HEK293T (cell line): ENCODE results near the gene CCDC183.

Experiments used
- ARNT ChIP-seq: fragments of 450-650 bp; IDR thresholded peaks from 2 replicates; pipeline ENCODE4 v1.6.1; 2017; ENCODE audit warnings: mild to moderate bottlenecking
- CTBP1 ChIP-seq: fragments of 450-650 bp; IDR thresholded peaks from 2 replicates; pipeline ENCODE4 v1.6.1; 2016; ENCODE audit warnings: borderline replicate concordance
- FOXA1 ChIP-seq: fragments of 450-650 bp; IDR thresholded peaks from 2 replicates; pipeline ENCODE4 v1.6.1; 2016; ENCODE audit warnings: mild to moderate bottlenecking
- FOXK2 ChIP-seq: fragments of 450-650 bp; IDR thresholded peaks from 2 replicates; pipeline ENCODE4 v1.6.1; 2016; ENCODE audit warnings: mild to moderate bottlenecking
- FOXM1 ChIP-seq: fragments of 450-650 bp; IDR thresholded peaks from 2 replicates; pipeline ENCODE4 v1.6.1; 2017; ENCODE audit warnings: mild to moderate bottlenecking, borderline replicate concordance
- L3MBTL2 ChIP-seq: fragments of 450-650 bp; conservative IDR thresholded peaks from 2 replicates; pipeline ENCODE4 v1.6.1; 2016; ENCODE audit warnings: mild to moderate bottlenecking
- SP1 ChIP-seq: fragments of 450-650 bp; IDR thresholded peaks from 2 replicates; pipeline ENCODE4 v1.6.1; 2017
- SUZ12 ChIP-seq: fragments of 450-650 bp; IDR thresholded peaks from 2 replicates; pipeline ENCODE4 v1.6.1; 2016; ENCODE audit warnings: mild to moderate bottlenecking
- TARDBP ChIP-seq: fragments of 450-650 bp; IDR thresholded peaks from 2 replicates; pipeline ENCODE4 v1.6.1; 2016
- ZNF384 ChIP-seq: fragments of 450-650 bp; IDR thresholded peaks from 2 replicates; pipeline ENCODE4 v1.6.1; 2016
- TF ChIP-seq, protein P1 (sequence below): fragments of 450-650 bp; IDR thresholded peaks from 2 replicates; pipeline ENCODE4 v1.6.1; 2016

DNA sequence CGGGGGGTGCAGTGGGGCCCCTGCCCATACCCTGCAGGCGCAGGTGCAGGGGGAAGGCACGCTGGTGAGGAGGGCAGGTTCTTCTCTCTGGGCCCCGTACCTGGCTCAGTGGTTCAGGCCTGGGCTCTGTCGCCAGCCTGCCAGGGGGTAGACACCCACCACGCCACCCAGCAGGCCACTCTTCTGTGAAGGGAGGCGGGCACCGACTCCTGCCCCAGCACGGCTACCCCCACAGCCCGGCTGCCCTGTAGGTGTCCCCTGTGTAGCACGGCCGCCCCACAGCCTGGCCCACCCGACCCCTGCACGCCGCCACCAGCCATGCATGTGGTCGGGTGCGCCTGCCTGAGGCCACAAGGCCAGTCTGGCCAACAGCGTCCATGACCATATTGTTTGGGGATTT, 49.5 kb upstream of the CCDC183 start:
- TF ChIP-seq ZNF384 (no peak), FOXK2 (no peak), FOXM1 (no peak), SUZ12 (no peak), FOXA1 (no peak), SP1 (no peak), L3MBTL2 (no peak), TARDBP (no peak), ARNT (no peak), CTBP1 (no peak)
- TF ChIP-seq, protein P1, sequence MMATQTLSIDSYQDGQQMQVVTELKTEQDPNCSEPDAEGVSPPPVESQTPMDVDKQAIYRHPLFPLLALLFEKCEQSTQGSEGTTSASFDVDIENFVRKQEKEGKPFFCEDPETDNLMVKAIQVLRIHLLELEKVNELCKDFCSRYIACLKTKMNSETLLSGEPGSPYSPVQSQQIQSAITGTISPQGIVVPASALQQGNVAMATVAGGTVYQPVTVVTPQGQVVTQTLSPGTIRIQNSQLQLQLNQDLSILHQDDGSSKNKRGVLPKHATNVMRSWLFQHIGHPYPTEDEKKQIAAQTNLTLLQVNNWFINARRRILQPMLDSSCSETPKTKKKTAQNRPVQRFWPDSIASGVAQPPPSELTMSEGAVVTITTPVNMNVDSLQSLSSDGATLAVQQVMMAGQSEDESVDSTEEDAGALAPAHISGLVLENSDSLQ = no peak
